ENCODE measurements around the gene LRMDA.

The LRMDA gene

GRCh38 chr10:76331742-76332141 lies 900.3 kb downstream of the LRMDA start:
- no peak for DNase-seq

- DNase-seq = no peak
These were observed 901.9 kb downstream of the LRMDA start for GRCh38 chr10:76333326-76333725.

GRCh38 chr10:76333796-76334195 lies 902.4 kb downstream of the LRMDA start:
- DNase-seq = no peak

DNA sequence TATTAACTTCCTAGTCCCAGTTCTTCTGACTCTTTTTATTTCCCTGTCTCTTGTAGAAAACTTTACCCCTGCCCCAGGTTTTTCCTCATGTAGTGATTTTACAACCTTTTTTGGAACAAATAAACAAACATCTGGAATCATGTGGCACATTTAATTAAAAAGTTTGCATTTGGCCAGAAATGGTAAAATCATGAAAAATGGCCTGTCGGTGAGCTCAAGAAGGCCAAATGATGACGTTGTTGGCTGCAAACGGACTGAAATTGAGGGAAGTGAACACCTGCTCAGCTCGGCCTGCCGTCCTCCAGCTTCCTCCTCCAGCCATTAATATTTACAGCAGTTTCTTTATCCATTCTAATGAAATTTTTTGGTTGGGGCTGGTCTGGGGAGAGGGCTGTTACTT lies 902.8 kb downstream of the LRMDA start:
- no peak for DNase-seq

GRCh38 chr10:76336213-76336963 lies 905.0 kb downstream of the LRMDA start:
- no peak for DNase-seq

GRCh38 chr10:76337641-76338040 lies 906.2 kb downstream of the LRMDA start:
- DNase-seq = no peak

DNA sequence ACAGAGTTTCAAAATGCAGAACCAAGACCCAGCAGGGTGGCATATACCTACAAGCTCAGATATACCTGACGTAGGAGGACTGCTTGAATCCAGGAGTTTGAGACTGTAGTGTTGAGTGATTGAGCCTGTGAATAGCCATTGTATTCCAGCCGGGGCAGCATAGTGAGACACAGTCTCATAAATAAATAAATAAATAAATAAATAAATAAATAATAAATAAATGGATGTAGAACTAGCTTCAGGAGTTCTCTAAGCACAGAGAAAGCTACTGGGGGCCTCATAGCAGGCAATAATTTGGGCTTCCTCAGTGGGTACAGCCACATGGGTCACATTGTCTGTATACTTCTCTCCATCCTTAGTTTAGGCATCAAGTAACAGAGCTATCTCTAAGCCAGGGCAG lies 906.8 kb downstream of the LRMDA start:
- no peak for DNase-seq

DNA sequence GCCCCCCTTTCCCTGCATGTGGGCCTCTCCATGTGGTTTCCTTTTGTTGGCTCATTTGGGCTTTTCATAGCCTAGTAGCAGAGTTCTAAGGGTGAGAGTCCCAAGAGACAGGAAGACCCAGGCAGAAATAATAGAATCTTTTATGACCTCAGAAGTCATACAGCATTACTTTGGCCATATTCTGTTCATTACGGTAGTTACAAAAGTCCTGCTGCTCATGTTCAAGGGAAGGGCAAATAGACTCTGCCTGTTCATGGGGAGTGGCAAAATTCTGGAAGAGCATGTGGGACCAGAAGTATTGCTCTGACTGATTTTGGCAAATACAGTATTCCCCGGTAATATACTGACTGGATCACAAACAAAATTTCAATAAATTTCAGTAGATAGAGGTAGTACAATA lies 910.3 kb downstream of the LRMDA start:
- no peak for DNase-seq

- no peak for DNase-seq
These were observed 911.6 kb downstream of the LRMDA start for GRCh38 chr10:76342996-76343395.

DNA sequence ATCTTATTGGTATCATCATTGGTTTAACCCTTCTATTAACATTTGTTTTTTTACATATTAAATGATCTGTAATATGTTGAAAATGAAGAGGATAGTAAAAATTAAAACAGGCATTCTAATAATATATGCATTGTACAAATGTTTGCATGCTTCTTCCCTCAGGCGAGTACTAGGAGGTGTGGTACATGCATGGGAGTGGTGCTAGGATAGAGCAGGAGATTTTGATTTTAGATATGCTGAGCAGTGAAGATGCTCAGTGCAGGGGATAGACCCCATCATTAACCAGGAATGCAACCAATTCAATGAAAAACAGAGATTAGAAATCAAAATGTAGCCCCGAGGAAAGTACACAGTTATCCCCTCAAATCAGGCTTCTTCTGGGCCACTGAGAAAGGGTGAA lies 916.4 kb downstream of the LRMDA start:
- no peak for DNase-seq

DNA sequence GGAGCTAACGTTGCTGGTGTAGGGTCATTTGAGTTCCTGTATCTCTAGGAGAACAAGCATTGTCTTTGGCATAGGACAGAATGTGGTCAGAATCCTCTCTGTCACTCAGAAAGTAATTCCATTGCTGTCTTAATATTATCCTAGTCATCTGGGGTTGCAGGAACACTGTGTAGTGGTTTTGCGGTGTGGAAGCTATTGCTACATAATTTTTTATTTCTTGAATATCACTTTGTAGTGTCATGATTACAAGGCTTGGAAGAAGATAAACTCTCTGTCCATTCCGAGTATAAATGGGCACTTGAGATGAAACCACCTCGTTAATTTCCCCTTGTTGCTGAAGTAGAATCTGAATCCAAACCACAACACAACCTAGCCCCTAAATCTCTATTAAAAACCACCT lies 919.2 kb downstream of the LRMDA start:
- DNase-seq = no peak

DNA sequence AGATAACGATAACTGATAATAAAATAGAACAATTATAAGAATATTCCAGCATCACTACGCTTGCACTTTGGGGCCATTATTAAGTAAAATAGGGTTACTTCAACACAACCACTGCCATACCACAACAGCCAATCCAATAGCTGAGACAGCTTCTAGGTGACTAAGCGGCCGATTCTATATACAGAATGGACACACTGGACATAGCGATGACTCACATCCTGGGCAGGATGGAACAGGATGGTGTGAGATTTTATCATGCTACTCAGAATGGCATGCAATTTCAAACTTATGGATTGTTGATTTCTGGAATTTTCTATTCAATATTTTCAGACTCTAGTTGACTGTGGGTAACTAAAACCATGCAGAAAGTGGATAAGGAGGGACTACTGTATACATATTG lies 920.9 kb downstream of the LRMDA start:
- no peak for DNase-seq

GRCh38 chr10:76353237-76353851 lies 921.9 kb downstream of the LRMDA start:
- no peak for DNase-seq

GRCh38 chr10:76354212-76354738 lies 922.9 kb downstream of the LRMDA start:
- no peak for DNase-seq

GRCh38 chr10:76354921-76355320 lies 923.5 kb downstream of the LRMDA start:
- no peak for DNase-seq

- no peak for DNase-seq
These were observed 925.1 kb downstream of the LRMDA start for GRCh38 chr10:76356557-76356956.

DNA sequence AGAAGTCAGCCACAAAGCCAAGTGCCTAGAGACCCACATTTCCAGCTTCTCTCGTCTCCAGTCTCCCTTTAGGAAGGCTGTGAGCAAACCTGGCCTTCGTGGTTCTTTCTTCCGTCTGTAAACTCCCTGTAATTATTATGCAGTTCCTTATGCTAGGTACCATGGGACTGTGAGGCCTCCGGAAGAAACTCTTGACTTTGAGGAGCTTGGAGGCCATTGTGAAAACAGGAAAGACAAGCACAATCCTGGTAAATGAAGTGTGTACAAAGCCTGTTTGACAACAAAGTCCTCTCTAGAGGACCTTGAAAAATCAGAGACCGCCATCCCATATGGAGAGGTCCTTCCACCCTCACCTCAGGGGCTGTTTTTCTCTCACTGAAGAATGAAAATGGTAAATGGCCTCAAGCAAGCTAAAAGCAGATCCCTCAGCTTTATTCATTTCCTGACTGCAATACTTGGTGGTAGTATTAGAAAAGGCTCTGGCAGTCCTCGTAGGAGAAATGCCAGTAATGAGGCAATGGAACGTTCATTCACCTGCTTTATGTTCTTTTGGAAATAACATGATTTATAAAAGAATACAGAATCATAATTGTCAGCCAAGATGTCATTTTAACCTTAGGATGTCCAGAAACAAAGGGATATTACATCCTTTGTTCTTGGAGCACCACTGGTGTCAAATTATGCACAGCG lies 926.4 kb downstream of the LRMDA start:
- DNase-seq = no peak

DNA sequence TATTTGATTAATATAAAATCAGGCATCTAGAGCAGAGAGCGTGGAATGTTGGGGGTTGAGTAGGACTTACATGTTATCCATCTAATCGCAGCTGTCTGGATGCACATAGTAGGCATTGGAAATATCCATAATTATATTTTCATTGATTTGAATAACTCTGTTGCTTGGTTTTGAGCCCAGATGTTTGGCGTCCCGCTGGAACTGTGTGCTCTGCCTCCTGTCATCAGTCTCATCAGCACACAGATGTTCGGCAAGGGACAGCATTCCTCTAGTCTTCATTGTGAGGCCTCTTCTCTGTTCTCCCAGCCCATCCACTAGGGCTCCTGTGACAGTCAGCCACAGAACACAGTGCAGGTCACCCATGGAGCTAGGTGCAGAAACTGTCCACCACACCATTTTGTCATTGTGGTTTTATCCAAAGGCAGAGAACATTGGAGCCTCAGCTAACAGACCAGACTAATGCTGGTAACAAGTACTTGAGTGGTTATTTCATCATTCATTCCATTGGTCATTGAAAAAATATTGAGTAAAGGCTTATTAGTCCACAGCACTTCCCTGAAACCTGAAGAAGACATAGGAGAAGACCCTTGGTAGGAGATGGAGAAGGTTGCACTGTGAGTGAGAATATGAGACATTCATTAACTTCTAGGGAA lies 927.4 kb downstream of the LRMDA start:
- DNase-seq = no peak

DNA sequence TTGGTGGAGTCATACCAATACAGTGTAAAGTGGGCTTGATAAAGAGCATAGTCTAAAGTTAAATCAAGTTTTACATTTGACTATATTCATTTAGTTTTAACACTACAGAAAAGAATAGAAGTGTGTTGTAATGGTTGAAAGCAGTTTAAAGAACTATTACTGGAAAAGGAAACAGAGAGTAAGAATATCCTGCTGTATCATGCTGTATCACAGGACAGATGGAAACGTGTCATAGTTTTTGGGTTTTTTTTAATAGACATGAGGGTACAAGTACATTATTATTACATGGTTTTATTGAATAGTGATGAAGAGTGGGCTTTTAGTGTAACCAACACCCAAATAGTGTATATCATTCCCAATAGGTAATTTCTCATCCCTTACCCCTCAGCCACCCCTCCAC lies 944.3 kb downstream of the LRMDA start:
- DNase-seq = no peak

GRCh38 chr10:76382381-76382851 lies 951.0 kb downstream of the LRMDA start:
- DNase-seq = no peak

DNA sequence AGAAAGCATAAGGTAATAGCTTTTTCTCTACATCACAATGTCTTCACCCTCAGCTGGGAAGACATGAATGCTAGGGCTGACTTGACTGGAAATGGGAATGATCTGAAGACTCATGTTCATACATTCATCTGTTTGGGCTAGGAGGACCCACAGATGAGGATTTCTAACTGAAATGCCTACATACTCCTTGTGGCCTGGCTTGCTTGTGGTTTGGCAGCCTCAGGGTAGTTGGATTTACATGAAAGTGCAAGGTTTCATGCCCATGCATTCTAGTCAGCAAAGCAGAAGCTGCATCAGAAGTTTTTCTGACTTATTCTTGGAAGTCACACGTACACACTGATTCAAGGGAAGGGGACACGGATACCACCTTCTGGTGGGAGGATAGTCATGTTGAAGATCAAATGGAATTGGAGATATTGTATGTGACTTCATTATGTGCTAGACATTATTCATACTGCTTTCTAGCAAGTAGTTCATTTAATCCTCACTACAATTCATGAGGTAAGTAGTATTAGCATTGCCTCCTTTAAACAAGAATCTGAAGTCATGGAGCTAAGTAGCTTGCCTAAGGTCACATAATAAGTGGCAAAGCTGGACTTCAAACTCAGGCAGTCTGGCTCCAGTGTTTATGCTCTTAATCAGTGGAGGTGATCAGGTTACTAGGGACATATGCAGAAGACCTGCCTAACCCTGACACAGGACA lies 957.0 kb downstream of the LRMDA start:
- no peak for DNase-seq

DNA sequence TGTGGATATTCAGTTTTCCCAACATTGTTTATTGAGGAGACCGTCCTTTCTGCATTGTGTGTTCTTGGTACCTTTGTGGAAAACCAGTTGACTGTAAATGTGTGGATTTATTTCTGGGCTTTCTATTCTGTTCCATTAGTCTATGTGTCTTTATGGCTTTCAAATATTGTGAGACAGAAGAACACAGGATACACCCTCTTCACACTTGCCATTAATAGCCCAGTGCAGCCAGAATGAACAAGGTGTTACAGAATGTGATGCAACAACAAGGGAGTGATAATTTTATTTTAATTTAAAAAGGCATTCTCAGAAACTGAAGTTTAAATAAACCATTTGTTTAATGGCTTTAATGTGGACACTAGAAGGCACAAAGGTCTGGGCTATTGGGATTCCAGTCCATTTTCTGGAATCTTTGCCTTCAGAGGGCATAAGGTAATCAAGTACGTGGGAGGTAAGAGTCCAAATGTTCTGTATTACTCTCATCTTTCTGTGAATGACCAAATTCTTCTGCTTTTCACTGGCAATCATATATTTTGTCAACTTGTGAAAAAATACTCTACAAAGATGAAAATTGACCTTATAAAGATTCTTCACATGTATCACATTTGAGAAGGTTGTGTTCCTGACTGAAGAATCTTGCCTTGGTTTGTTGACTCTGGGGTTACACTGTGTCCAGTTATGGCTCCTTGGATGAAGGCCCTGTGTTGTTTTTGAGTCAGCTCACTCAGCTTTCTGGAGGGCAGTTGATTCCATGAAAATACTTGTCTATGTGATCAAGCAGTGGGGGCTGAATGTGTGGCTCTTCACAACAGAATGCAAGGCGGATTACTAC lies 962.7 kb downstream of the LRMDA start:
- no peak for DNase-seq
